NCI-H2196 (cell line): Measurements from ENCODE around the gene FARP2.
A peak's percentile ranks its signal among the peaks of the same experiment; 100 is the strongest.
"Not testable (repeated sequence)": the region's sequence is repeated elsewhere in the genome, so short reads cannot be mapped to it uniquely, and the experiment has no call there.

Source experiments
- DNase-seq: peaks from one replicate; lab custom pipeline; 2025; ENCODE audit not compliant: unreplicated experiment; lab: John Stamatoyannopoulos, UW

The FARP2 gene

DNA sequence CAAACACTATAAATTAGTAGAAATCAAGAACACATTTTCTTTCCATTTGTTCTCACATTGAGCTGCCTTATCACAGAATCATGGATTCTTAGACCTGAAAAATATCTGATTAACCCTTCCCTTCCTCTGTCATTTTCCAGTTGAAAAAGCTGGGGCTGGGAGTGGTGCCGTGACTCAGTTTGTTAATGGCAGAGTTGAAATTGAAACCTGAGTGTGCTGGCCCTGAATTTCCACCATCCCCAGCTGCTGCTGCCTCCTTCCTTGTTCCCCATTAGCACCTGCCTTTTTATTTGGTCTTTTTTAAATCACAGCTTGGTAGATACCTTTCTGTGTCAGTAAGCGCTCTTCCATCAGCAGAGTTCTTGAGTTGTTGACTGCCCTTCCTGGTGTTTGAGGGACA lies 10.6 kb downstream of the FARP2 start:
- peak; percentile 24 for DNase-seq

DNA sequence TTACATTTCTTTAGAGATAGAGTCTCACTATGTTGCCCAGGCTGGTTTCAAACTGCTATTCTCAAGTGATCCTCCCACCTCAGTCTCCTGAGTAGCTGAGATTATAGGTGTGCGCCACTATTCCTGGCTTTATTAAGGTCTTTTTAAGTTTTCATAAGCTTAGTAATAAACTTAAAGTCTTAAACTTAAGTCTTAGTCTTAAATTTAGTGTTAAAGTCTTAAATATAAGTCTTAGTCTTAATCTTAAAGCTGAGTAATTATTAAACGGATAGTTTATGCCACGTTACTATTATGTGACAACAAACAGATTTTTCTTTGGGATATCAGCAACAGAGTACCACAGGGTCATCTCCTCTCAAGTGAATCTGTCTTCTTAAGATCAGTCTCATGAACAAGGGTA lies 12.6 kb downstream of the FARP2 start:
- DNase-seq, result no peak

DNA sequence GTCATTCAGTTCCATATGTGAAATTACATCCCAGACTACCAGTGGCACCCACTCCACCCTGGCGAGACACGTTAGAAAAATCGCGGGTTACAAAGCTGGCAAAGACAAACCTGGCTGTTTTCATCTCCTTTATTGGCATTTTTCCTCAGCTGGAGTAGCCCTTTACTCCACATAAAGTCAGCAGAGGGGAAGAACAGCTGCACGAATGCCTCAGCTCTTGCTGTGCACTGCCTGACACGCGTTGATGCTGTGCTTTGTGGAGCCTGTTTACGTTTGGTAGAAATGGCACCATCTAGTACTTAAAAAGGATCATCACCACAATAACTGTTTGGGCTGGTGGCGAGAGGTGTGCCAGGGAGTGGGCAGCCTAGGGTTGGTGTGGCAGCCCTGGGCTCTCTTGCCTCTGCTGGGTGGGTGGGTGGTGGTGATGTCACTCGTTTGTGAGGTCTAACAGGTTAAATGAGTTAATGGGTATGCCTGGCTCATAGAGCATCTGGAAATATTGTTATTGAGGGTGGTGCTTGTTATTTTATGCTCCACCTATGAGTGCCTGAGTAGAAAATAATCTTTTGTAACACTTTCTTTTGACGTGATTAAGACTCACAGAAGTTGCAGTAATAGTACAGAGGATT lies 16.4 kb downstream of the FARP2 start:
- DNase-seq, result no peak

DNA sequence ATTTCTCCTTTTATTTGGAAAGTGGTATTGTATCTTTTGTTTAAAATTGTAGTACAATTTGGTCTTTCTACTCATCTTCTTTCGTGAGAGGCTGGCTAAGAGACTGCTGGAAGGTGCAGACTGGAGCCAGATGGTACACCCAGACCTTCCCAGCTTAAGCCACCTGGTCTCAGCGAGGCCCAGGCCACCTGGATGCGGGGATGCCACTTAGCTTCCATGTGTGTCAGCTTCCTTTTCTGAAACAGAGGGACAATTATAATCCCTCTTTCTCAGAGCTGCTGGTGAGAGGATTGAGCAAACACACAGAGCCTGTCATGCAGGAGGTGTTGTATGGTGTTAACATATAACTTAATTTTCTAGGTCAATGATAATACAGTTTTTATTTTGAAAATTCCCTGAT lies 17.4 kb downstream of the FARP2 start:
- peak; percentile 37 for DNase-seq

DNA sequence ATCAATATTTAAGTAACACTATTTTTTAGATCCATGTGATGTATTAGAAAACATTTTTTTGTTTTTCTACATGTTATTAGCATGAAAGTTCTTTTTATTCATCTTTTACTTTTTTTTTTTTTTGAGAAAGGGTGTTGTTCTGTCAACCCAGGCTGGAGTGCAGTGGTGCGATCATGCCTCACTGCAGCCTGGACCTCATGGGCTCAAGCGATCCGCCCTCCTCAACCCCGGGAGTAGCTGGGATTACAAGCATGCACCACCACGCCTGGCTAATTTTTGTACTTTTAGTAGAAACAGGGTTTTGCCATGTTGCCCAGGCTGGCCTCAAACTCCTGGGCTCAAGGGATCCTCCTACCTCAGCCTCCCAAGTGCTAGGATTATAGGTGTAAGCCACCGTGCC lies 17.8 kb downstream of the FARP2 start:
- DNase-seq, result not testable (repeated sequence)

DNA sequence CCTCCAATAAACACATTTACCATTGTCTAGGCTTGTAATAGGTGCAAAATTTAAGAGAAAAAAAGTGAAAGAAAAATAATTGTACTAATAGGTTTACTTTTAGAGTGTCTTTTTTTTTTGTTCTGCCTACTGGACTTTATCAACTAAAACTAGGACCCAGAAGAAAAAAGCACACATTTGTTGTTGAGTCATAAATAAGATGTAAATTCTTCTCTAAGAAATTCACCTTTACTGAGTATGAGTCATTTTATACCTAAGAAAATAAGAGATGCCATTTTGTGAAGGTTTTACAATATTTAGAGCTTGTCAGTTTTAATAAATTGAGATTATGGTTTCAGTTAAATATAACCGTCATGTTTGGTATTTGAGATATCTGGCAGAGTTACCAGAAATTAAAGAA lies 19.2 kb downstream of the FARP2 start:
- no peak for DNase-seq

DNA sequence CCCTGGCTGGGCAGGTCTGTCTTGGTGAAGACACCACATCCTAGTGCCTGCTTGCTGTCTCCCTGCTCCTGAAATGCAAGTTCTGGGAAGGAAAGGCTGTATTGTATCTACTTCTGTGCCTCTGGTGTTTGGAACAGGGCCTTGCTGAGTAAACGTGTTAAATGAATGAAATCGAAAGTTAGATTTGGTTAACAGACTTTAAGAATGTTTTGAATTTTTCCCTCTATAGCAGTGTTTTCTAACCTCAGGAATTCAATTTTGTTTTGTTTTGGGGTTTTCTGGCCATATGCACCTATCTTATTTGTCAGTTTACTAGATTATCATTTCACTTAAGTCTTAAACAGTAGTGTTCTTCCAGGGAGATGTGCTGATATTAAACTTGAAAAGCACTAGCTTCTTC lies 20.7 kb downstream of the FARP2 start:
- DNase-seq, result no peak

DNA sequence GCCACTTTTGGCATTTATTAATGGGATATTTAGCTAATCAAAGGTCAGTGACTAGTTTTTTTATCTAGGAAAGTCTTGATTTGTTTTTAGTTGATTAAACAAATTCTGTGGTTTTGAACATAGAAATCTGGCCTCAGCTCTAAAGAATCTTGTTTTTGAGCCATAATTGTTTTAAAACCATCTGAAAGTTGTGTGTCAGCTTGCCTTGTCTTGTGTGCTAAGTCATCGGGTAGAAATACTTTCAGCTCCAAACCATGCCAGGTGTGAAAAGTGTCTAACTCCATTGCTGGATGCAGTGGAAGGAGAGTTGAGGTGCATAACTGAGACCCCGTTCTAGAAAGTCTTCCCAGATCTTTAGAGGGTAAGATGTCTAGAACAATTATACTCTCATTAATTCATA lies 22.7 kb downstream of the FARP2 start:
- DNase-seq, result no peak

DNA sequence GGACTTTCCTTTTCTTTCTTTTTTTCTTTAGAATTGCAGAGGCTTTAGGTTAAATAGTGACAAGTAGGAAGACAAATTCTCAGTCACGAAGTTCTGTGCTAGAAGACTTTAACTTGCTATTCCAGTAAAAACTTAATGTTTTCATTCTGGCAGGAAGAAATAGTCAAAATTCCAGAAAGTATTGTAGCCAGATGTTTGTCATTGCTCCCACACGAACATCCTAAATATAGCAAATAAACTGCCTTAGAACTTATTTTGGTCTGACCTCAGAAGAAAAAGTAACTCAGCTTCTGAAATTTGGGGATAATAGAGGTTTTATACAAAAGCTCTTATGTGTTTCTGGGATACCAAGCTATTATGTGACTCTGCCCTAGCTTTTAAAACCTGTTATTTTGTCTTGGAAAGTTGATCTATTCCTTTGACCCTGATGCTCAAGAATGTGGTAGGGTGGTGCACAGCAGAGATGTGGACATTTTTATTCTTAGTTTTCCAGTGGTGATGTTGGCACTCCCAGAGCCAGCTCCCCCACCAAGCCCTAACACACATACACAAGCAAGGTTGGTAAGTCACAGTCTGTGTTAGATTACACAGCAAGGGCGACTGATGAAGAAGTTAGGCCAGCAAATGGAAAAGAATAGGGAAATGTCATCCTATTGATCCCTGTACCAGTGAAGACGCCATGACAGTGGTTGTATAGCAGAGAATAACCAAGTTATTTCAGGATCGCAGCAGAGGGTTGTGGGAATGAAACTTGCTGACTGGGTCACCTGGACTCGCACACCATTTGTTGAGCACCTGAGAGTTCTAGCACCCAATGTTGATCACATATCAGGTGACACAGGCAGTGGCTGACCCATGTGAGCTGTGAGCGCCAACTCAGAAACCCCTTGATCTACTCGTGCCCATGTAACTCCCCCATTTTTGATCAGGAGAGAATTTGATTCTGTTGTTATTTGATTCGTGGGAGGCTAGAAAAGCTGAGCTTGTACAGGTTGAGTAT lies 23.7 kb downstream of the FARP2 start:
- no peak for DNase-seq

DNA sequence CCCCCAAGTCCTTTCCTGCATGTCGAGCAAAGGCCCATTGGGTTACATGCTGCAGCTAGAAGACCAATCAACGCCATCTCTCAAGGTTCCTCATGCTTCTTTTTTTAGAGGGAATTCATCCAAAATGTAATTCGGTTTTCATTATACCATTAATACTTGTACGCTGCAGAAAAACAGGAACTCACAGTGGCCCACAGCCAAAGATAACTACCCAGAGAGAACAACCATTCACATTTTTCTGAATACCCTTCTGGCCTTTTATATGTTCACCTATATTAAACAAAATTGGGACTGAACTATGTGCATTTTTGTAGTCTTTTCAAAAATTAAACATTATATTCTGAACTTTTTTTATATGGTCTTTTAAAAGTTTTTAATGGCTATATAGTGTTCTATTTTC lies 25.8 kb downstream of the FARP2 start:
- DNase-seq, result no peak

DNA sequence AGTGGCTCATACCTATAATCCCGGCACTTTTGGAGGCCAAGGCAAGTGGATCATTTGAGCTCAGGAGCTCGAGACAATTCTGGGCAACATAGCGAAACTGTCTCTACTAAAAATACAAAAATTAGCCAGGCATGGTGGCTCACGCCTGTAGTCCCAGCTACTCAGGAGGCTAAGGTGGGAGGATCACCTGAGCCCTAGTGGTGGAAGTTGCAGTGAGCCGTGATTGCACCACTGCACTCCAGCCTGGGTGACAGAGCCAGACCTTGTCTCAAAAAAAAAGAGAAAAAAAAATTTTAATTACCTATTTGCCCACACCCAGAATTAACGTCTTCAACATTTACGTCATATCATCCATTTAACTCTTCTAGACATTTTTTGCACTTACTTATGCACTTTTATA lies 29.4 kb downstream of the FARP2 start:
- not testable (repeated sequence) for DNase-seq

DNA sequence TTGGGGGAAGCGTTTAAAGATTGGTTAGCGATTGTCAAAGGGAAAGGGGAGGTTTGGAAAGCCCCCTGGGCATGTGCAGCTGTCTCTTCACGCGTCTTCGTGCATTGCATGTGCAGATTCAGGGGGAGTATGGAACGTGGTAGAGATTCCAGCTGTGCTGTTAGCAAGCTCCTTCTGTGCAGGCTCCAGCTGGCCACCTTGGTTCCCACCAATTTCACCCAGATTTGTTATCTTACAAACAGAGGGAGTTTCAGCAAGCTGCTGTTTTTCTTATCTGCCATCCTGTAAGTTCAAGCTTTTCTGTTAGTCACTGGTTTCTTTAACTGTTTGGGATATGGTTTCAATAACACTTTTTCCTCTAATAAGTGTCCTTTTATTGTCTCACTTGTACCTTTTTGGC lies 30.4 kb downstream of the FARP2 start:
- no peak for DNase-seq

DNA sequence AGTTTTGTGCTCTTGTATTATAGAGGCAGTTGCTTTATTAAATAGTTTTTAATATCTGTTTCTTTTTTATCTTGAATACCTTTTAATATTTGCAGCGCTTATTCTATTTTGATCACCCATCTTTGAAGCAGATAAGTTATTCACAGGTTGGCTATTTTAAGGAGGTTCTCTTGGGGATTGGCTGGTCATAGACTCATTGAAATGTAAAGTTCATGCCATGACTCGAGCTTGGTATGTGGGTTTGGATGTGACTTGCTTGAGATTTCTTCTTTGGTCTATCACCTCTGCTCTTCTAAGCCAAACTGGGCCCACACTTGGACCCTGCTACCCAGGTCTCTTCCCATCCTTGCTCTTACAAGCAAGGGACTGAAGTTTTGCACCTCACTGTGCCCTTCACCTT lies 33.6 kb downstream of the FARP2 start:
- no peak for DNase-seq

DNA sequence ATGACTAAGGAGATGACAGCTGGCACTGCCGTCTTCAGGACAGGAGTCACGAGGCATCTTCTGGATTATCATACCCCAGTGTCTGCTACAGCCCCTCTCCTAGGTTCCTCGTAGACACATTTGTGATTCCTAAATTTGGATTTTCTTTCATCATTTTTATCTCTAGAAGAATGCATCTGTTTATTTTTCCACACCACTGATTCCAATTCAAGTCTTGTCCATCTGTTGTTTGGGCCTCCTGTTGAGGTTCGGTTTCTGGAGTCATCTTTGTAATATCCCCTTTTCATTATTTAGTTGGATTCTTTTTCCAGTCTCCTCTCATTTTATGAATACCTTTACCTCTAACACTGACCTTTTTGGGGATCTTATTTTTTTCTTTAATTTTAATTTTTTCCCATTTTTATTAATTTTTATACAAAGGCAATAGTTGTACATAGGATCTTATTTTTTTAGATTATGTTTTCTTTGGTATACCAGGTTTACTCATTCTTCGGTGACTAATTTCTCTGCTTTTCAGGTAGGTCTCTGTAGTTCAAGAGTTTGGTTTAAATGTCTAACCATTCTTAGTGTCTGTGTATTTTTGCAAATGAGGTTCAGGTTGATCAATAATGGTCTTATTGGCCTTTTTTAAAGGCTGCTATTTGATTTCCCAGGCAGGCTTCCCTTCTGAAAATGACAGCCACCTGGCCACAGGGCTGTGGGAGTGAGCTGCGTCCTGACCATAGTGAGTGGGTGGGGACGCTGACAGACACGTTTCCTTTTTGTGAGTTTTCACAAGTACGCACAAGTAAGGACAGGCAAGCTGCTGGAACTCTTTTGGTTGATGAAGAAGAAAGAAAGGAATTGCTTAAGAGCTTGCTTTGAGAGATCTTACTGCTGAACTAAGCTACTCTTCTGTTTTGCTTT lies 34.5 kb downstream of the FARP2 start:
- DNase-seq, result no peak

DNA sequence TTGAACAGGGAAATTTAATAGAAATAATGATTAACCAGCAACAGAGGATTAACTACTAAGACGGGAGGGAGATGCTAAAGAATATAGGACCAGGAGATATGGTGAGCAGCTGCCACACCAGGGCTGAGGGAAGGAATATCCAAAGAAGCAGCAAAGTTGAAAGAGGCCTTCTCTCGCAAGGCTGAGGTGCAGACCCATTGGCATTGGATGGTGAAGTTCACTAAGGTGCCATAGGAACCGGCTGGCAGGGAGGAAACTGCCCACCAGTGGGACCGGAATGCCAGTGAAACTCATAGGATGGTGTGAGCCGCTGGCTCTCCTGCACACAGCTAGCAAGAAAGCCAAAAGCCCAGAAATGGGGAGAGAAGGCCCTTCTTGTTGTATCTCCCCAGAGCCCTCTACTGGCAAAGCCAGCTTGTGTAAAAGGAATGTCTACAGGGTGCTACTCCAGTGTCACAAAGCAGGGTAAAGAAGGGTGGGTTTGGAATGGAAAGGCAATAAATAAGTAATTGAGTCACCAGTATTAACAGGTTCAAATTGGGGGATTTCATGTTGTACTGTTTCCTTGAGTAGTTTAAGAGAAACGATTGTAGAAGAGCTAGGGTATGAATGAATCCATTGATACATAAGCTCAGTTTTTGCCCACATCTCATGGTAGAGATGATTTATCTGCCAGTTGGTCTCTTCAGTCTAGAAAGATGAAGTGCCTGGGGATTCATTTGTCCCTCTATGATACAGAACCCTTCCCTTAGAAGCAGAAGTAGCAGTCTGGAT lies 36.0 kb downstream of the FARP2 start:
- DNase-seq, result peak; percentile 26

DNA sequence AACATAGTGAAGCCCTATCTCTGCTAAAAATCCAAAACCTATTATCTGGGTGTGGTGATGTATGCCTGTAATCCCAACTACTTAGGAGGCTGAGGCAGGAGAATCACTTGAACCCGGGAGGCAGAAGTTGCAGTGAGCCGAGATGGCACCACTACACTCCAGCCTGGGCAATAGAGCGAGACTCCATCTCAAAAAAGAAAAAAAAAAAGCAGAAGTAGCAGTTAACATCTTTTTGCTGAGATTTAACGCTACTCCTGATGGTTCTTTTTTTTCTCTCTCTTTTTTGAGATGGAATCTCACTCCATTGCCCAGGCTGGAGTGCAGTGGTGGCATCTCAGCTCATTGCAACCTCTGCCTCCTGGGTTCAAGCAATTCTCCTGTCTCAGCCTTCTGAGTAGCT lies 36.7 kb downstream of the FARP2 start:
- DNase-seq, result not testable (repeated sequence)

DNA sequence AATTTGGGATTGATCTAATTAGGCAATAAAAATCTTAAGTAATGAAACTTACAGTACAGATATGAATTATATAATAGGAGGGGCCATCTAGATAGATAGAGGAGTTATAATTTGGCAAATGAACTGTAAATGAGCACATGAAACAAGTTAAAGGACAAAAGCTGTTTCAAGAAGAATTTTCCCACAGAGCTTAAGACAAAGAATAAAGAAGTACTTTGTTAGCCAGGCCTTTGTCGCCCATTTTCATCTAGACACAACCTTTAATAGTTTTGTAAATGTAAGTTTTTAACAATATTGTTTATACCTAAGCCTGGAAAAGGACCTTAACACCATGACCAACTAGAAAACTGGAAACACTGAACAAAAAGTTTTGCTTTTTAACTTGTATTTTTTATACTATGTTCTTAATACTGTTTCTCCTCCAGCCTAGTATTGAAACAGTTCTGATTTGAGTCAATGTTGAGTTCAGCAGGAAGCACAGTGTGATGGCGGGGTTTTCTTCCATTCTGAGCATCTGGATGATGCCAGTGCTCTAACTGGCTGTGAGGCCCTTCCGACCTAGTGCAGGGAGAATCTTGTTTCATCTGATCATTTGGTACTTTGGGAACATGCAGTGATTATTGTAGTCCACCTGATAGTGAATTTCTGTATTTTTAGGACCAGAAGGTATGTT lies 37.6 kb downstream of the FARP2 start:
- DNase-seq, result no peak

DNA sequence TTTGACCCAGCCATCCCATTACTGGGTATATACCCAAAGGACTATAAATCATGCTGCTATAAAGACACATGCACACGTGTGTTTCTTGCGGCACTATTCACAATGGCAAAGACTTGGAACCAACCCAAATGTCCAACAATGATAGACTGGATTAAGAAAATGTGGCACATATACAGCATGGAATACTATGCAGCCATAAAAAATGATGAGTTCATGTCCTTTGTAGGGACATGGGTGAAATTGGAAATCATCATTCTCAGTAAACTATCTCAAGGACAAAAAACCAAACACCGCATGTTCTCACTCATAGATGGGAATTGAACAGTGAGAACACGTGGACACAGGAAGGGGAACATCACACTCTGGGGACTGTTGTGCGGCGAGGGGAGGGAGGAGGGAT lies 40.7 kb downstream of the FARP2 start:
- not testable (repeated sequence) for DNase-seq

DNA sequence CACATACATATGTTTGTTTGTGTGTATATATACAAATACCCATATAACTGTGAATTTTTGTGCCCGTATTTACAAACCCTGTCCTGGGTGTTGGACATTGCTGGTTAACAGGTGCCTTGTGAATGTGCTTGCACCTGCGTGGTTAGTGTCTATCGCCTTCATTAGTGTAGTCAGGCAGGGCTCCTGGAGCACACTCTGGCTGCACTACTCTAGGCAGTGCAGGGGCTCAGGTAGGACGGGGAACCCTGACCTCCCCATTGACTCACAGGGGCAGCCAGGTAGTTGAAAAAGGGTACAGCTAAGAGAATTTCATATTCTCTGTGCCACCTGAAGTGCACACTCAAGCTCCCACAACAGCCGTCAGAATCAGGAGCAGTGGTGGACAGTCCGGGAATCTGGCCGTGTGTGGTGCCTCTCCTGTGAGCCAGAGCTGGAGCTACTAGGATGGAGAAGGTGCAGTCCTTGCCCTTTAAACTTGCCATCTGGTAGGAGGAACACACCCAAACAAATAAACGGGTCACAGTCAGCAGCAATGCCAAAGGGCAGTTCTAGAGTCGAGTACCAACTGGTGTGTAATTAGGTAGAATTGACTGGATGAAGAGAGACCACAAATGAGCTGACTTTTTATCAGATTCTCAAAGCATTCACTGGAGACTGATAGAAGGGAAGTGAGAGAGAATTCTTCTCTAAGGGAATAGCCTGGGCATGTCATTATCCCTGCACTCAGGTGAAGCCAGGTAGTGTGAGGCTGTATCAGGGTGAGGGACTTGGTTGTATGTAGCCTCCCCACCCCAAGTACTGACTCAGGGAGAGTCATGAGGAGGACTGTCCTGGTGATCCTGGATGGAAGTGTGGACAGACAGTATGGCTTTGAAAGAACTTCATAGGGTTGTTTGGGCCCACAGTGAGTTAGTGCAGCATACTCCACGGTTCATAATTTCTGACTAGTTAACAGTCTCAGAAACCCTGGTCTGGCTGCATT lies 44.1 kb downstream of the FARP2 start:
- DNase-seq, result no peak
